T-helper 1 cell treated with Interleukin-12 subunit alpha and Interleukin-12 subunit beta and Interleukin-4 antibody, amounts not matched to agents 30 ng/mL and 1 ng/mL, for 36 hours (primary cell): ENCODE data around the gene NBPF10. TPM values are rescaled to one million over a fixed set of nuclear protein-coding genes. Genes with fewer than 3 reads are reported as not detected.
"Not testable (repeated sequence)": the region's sequence is repeated elsewhere in the genome, so short reads cannot be mapped to it uniquely, and the experiment has no call there.

Experiments used
- intact Hi-C: fragments of 100-400 bp; cut with micrococcal nuclease; formaldehyde crosslinking; loops from one replicate; pipeline ENCODE4 v1.15.1; 2024
- total RNA-seq: library from RNA; stranded (reverse); gene quantifications from 2 replicates; pipeline ENCODE4 v1.2.3, GENCODE V29; 2022

NBPF10 gene, protein sequence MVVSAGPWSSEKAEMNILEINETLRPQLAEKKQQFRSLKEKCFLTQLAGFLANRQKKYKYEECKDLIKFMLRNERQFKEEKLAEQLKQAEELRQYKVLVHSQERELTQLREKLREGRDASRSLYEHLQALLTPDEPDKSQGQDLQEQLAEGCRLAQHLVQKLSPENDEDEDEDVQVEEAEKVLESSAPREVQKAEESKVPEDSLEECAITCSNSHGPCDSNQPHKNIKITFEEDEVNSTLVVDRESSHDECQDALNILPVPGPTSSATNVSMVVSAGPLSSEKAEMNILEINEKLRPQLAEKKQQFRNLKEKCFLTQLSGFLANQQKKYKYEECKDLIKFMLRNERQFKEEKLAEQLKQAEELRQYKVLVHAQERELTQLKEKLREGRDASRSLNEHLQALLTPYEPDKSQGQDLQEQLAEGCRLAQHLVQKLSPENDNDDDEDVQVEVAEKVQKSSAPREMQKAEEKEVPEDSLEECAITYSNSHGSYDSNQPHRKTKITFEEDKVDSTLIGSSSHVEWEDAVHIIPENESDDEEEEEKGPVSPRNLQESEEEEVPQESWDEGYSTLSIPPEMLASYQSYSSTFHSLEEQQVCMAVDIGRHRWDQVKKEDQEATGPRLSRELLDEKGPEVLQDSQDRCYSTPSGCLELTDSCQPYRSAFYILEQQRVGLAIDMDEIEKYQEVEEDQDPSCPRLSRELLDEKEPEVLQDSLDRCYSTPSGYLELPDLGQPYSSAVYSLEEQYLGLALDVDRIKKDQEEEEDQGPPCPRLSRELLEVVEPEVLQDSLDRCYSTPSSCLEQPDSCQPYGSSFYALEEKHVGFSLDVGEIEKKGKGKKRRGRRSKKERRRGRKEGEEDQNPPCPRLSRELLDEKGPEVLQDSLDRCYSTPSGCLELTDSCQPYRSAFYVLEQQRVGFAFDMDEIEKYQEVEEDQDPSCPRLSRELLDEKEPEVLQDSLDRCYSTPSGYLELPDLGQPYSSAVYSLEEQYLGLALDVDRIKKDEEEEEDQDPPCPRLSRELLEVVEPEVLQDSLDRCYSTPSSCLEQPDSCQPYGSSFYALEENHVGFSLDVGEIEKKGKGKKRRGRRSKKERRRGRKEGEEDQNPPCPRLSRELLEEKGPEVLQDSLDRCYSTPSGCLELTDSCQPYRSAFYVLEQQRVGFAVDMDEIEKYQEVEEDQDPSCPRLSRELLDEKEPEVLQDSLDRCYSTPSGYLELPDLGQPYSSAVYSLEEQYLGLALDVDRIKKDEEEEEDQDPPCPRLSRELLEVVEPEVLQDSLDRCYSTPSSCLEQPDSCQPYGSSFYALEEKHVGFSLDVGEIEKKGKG (N-terminal part only)
- total RNA-seq = 5.8 and 6.3 TPM in 2 replicates

DNA sequence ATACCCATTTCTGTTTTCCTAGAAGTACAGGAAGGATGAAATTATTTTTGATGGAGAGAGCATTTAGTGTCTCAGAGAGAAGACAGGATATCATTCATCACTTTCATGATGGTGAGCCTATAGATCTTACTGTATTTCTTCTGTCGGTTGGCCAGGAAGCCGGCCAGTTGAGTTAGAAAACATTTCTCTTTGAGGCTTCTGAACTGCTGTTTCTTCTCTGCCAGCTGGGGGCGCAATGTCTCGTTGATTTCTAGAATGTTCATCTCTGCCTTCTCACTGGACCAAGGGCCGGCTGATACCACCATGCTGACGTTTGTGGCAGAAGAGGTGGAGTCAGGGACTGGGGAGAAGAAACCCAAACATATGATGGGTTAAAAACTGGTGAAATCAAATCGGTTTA is at the start of gene NBPF10:
TSS of gene NBPF10 (minus strand) at position 340 of the 400 bp plus-strand sequence. CDS start at position 305, 35 bp downstream.
- intact Hi-C loops = not testable (repeated sequence)

DNA sequence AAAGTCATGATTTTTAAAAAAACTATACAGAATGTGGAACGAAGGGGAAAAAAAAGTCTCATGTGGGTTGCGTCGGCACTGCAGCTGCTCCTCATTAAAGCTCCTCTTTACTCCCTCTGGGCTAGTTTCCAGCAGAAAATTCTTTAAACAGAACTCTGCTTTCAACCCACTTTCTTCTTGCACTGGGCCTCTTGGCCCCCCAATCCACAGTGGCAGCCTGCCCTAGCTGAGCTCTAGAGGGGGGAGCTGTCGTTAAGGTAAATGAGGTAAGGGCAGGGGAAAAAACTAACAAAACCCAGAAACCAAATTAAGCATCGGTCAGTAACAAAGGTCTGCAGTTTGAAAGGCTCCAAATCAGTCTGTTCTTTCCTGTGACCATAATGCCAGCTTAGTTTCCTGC is 29.9 kb upstream of the NBPF10 start:
- intact Hi-C loops = not testable (repeated sequence)

DNA sequence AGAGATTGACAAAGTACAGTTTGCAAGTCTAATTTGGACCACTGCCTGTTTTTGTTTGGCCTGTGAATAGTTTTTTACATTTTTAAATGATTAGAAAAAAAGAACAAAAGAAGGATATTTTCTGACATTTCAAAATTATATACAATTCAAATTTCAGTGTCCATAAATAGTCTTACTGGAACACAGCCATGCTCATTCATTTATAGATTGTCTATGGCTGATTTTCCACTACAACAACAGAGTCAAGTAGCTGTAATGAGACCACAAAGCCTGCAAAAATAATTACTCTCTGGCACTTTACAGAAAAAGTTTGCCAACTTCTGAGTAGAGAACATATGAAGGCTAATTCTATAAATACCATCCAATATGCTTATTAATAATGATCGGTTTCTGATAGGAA is 23.1 kb upstream of the NBPF10 start:
- intact Hi-C loops = not testable (repeated sequence)

DNA sequence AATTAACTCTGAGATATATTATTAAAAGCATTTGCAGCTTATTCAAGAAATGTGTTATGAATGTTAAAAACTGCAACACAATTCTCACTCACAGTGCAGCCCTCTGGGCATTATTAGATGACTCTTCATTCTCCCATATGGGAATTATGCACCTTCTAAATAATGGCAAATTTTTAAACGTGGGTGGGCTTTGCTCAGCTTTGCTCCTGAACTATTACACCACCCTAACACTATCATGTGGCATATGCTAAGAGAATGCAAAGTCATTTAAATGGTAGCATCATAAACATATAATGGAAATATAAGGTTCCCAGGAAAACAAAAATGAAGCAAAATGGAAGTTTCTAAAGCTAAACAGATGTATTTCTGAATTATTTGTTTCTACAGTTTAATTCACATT is 22.7 kb upstream of the NBPF10 start:
- intact Hi-C loops = not testable (repeated sequence)

Other genes with a start within 250 kb of the NBPF10 start
- gene ITGA10, start 234.8 kb downstream of the NBPF10 start, total RNA-seq = 1.6 and 1.7 TPM in 2 replicates
- gene PEX11B, start 226.1 kb downstream of the NBPF10 start, total RNA-seq = 30.9 and 37.5 TPM in 2 replicates
- 196 and 197 TPM in 2 replicates for gene RBM8A, start 217.3 kb downstream of the NBPF10 start, total RNA-seq
- gene LIX1L, start 186.8 kb downstream of the NBPF10 start, total RNA-seq = 38.9 and 39.0 TPM in 2 replicates
- 1.2 and 2.3 TPM in 2 replicates for gene ANKRD34A, start 180.2 kb downstream of the NBPF10 start, total RNA-seq
- 17.8 and 21.0 TPM in 2 replicates for gene POLR3GL, start 180.1 kb downstream of the NBPF10 start, total RNA-seq
- 456 and 471 TPM in 2 replicates for gene TXNIP, start 148.2 kb downstream of the NBPF10 start, total RNA-seq
- gene HJV, start 123.1 kb downstream of the NBPF10 start, total RNA-seq = not detected in 2 replicates
- gene NOTCH2NLA, start 84.2 kb upstream of the NBPF10 start, total RNA-seq = 50.8 and 52.4 TPM in 2 replicates